ENCODE results near the gene CYB561.
"Not testable (repeated sequence)": the region's sequence is repeated elsewhere in the genome, so short reads cannot be mapped to it uniquely, and the experiment has no call there.

CYB561 gene

GRCh38 chr17:63479495-63480184, 33.5 kb upstream of the CYB561 start:
- no peak for DNase-seq (ENCODE audit: low spot score)

- DNase-seq (ENCODE audit: low spot score), result peak; percentile 75
Measured at GRCh38 chr17:63478814-63479494, 32.8 kb upstream of the CYB561 start.

GRCh38 chr17:63477480-63478440, 31.7 kb upstream of the CYB561 start:
- DNase-seq (ENCODE audit: low spot score), result no peak

GRCh38 chr17:63476854-63477479, 30.9 kb upstream of the CYB561 start, which contains the start of gene ACE:
Gene ACE (plus strand): TSS chr17:63477061. CDS start chr17:63477095, 34 bp downstream.
- no peak for DNase-seq (ENCODE audit: low spot score)

- DNase-seq (ENCODE audit: low spot score), result no peak
Measured at GRCh38 chr17:63476459-63476853, 30.4 kb upstream of the CYB561 start.

GRCh38 chr17:63475491-63476412, 29.6 kb upstream of the CYB561 start:
- no peak for DNase-seq (ENCODE audit: low spot score)

- DNase-seq (ENCODE audit: low spot score), result no peak
Measured at GRCh38 chr17:63474586-63475460, 28.7 kb upstream of the CYB561 start.

- DNase-seq (ENCODE audit: low spot score), result no peak
Measured at GRCh38 chr17:63474174-63474573, 28.1 kb upstream of the CYB561 start.

- not testable (repeated sequence) for DNase-seq (ENCODE audit: low spot score)
Measured at GRCh38 chr17:63468099-63468498, 22.0 kb upstream of the CYB561 start.

GRCh38 chr17:63464691-63465236, 18.7 kb upstream of the CYB561 start:
- DNase-seq (ENCODE audit: low spot score), result no peak

GRCh38 chr17:63463771-63464170, 17.7 kb upstream of the CYB561 start:
- DNase-seq (ENCODE audit: low spot score), result no peak

- no peak for DNase-seq (ENCODE audit: low spot score)
Measured at GRCh38 chr17:63460018-63460417, 13.9 kb upstream of the CYB561 start.

GRCh38 chr17:63458478-63458877, 12.4 kb upstream of the CYB561 start:
- DNase-seq (ENCODE audit: low spot score), result no peak

- no peak for DNase-seq (ENCODE audit: low spot score)
Measured at GRCh38 chr17:63455417-63455816, 9.3 kb upstream of the CYB561 start.

GRCh38 chr17:63454915-63455314, 8.8 kb upstream of the CYB561 start:
- no peak for DNase-seq (ENCODE audit: low spot score)

- not testable (repeated sequence) for DNase-seq (ENCODE audit: low spot score)
Measured at GRCh38 chr17:63454357-63454756, 8.3 kb upstream of the CYB561 start.

GRCh38 chr17:63452962-63453551, 7.0 kb upstream of the CYB561 start:
- no peak for DNase-seq (ENCODE audit: low spot score)

- DNase-seq (ENCODE audit: low spot score), result no peak
Measured at GRCh38 chr17:63452046-63452961, 6.2 kb upstream of the CYB561 start.

Measured in Ammon's horn (tissue), 1 donor.